ENCODE measurements around the gene RASA3.

GRCh38 chr13:113929628-113930615 lies 202.5 kb downstream of the RASA3 start:
- TF ChIP-seq CTBP1 (IDR thresholded peaks at IDR 0.05; ENCODE audit: borderline replicate concordance) (no peak), DACH1 (IDR thresholded peaks at IDR 0.05; ENCODE audit: partially characterized antibody) (no peak), LARP7 (IDR thresholded peaks at IDR 0.05) (no peak), ZBTB43 (CRISPR knock-in tag; IDR thresholded peaks at IDR 0.05) (no peak), ERF (CRISPR knock-in tag; IDR thresholded peaks at IDR 0.05) (no peak), EGR1 (conservative IDR thresholded peaks at IDR 0.05) (no peak)
- TF ChIP-seq, protein P1, sequence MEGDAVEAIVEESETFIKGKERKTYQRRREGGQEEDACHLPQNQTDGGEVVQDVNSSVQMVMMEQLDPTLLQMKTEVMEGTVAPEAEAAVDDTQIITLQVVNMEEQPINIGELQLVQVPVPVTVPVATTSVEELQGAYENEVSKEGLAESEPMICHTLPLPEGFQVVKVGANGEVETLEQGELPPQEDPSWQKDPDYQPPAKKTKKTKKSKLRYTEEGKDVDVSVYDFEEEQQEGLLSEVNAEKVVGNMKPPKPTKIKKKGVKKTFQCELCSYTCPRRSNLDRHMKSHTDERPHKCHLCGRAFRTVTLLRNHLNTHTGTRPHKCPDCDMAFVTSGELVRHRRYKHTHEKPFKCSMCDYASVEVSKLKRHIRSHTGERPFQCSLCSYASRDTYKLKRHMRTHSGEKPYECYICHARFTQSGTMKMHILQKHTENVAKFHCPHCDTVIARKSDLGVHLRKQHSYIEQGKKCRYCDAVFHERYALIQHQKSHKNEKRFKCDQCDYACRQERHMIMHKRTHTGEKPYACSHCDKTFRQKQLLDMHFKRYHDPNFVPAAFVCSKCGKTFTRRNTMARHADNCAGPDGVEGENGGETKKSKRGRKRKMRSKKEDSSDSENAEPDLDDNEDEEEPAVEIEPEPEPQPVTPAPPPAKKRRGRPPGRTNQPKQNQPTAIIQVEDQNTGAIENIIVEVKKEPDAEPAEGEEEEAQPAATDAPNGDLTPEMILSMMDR (IDR thresholded peaks at IDR 0.05 in 2 of 3, conservative IDR thresholded peaks at IDR 0.05 in 1 of 3; ENCODE audit: insufficient read depth in 2 of 3, low read depth in 1 of 3, low read length in 3 of 3): no peak
- TF ChIP-seq, protein P2, sequence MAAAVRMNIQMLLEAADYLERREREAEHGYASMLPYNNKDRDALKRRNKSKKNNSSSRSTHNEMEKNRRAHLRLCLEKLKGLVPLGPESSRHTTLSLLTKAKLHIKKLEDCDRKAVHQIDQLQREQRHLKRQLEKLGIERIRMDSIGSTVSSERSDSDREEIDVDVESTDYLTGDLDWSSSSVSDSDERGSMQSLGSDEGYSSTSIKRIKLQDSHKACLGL (CRISPR knock-in tag; IDR thresholded peaks at IDR 0.05; ENCODE audit: borderline replicate concordance, poor library complexity, severe bottlenecking): no peak

Measured in K562 (cell line).